HG02678 (cell line): Measurements from ENCODE around the gene CXCL10.

Source experiments
- ATAC-seq: cut with Tn5 transposase; IDR thresholded peaks from one replicate; pipeline ENCODE4 v1.9.1; 2021; ENCODE audit warnings: mild to moderate bottlenecking, moderate library complexity; ENCODE audit not compliant: unreplicated experiment

CXCL10 gene

GRCh38 chr4:75997081-75997480 is 26.2 kb downstream of the CXCL10 start:
- ATAC-seq, result no peak

GRCh38 chr4:75995727-75996126 is 27.6 kb downstream of the CXCL10 start:
- no peak for ATAC-seq

- ATAC-seq, result no peak
Observed at GRCh38 chr4:75992462-75992861, 30.8 kb downstream of the CXCL10 start.

- ATAC-seq, result no peak
Observed at GRCh38 chr4:75989846-75990528, 33.3 kb downstream of the CXCL10 start.

GRCh38 chr4:75985116-75985515 is 38.2 kb downstream of the CXCL10 start:
- no peak for ATAC-seq

- no peak for ATAC-seq
Observed at GRCh38 chr4:75980576-75980975, 42.7 kb downstream of the CXCL10 start.

GRCh38 chr4:75976177-75976576 is 47.1 kb downstream of the CXCL10 start:
- ATAC-seq, result no peak

- no peak for ATAC-seq
Observed at GRCh38 chr4:75973766-75974165, 49.5 kb downstream of the CXCL10 start.
